Kidney (tissue), 14 donors: ENCODE results near the gene KIF14. TPM values are rescaled to one million over a fixed set of nuclear protein-coding genes. Genes with fewer than 3 reads are reported as not detected.

ENCODE experiments used
- DNase-seq, 5 donors: peaks; one replicate each; pipeline ENCODE4 v3.0.0-alpha.2; 2013 to 2020
- FAIRE-seq: peaks from 2 replicates; lab custom pipeline; 2012; peaks lifted over from hg19 to GRCh38; lab: Jason Lieb, UNC
- H3K27ac ChIP-seq, 2 donors: one replicate each; pipeline ENCODE4 v1.7.0; 2013; ENCODE audit warnings: low read depth in 2 of 2, low read length in 2 of 2, inconsistent platforms in 1 of 2
- H3K27me3 ChIP-seq: one replicate; pipeline ENCODE4 v1.7.1; 2013; ENCODE audit warnings: low read length, inconsistent platforms; ENCODE audit not compliant: control insufficient read depth, insufficient read depth
- H3K36me3 ChIP-seq, 3 donors: one replicate each; pipeline versions ENCODE4 v1.7.0 to v1.7.1; 2013; ENCODE audit warnings: low read length in 3 of 3, control low read depth in 1 of 3, inconsistent platforms in 1 of 3; ENCODE audit not compliant: insufficient read depth in 3 of 3, control insufficient read depth in 2 of 3
- H3K4me1 ChIP-seq, 3 donors: one replicate each; pipeline versions ENCODE4 v1.7.0 to v1.7.1; 2013; ENCODE audit warnings: low read length in 3 of 3, inconsistent platforms in 1 of 3, low read depth in 1 of 3; ENCODE audit not compliant: control insufficient read depth in 2 of 3, insufficient read depth in 2 of 3
- H3K4me3 ChIP-seq, 3 donors: one replicate each; pipeline versions ENCODE4 v1.7.0 to v1.8.1; 2013; ENCODE audit warnings: low read length in 3 of 3, control low read depth in 1 of 3, inconsistent platforms in 1 of 3
- H3K9ac ChIP-seq, 3 donors: one replicate each; pipeline versions ENCODE4 v1.7.0 to v1.7.1; 2013; ENCODE audit warnings: low read length in 3 of 3, control low read depth in 1 of 3, inconsistent platforms in 1 of 3
- H3K9me3 ChIP-seq, 3 donors: one replicate each; pipeline versions ENCODE4 v1.7.0 to v1.7.1; 2013; ENCODE audit warnings: low read length in 3 of 3, control low read depth in 1 of 3, inconsistent platforms in 1 of 3; ENCODE audit not compliant: control insufficient read depth in 2 of 3, insufficient read depth in 1 of 3
- intact Hi-C: fragments of 100-400 bp; cut with DNase I; formaldehyde crosslinking; loops from one replicate; pipeline ENCODE4 v1.11.1; 2022
- polyA plus RNA-seq: library from polyadenylated mRNA; stranded (reverse); fragments of 350-450 nt; fragmentation: Illumina TruSeq; extraction: RNeasy Lipid Tissue Mini Kit (QIAGEN cat#74804); gene quantifications from one replicate; pipeline ENCODE4 v1.2.3, GENCODE V29; 2014; ENCODE audit warnings: low read depth, low replicate concordance; ENCODE audit not compliant: insufficient read depth
- total RNA-seq: library from RNA; stranded (reverse); fragmentation: NEBNext Ultra II Directional; extraction: Animal tissue kit (Norgen Biotek cat#: 25700); gene quantifications from one replicate; pipeline ENCODE4 v1.2.1, GENCODE V29; 2021
- TF ChIP-seq, protein P1 (sequence below): IDR thresholded peaks from 3 replicates; pipeline ENCODE4 v1.5.1; 2012; ENCODE audit warnings: mild to moderate bottlenecking, moderate library complexity, borderline replicate concordance; ENCODE audit not compliant: insufficient read depth; ENCODE audit errors: extremely low read depth
- donor health status: control.
- donor health status: control.
- donor health status: control.
- donor health status: control.
- donor health status: control.
- donor health status: DM: yes; HTN: yes; CAD: no.
- donor health status: Normal renal cell carcinoma (clear cell type).

The KIF14 gene
- total and polyA plus RNA-seq, 2 donors from 2014 or later = 0.19 TPM; not detected in 1

DNA sequence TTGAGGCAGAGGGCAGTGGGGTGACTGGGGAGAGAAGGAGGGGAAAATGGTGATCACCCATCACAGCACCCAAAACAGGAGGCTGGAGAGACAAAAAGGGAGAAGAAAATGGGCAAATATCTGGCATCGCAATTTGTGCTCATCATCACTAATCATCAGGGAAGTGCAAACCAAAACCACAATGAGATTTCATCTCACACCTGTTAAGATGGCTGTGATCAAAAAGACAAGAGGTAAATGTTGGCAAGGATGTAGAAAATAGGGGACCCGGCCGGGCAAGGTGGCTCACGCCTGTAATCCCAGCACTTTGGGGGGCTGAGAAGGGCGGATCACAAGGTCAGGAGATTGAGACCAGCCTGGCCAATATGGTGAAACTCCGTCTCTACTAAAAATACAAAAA, 74.0 kb downstream of the KIF14 start:
- Histone ChIP-seq H3K9me3 (no peaks in the 10 kb centered on the region), H3K4me3 (no peak overlapping the region), H3K9ac (no peak overlapping the region), H3K27me3 (no peaks in the 10 kb centered on the region), H3K27ac (no peak overlapping the region), H3K36me3 (no peaks in the 10 kb centered on the region), H3K4me1 (no peaks in the 10 kb centered on the region)
- intact Hi-C loops = no loop called here
- FAIRE-seq (no peak), DNase-seq (no peak)
- TF ChIP-seq, protein P1, sequence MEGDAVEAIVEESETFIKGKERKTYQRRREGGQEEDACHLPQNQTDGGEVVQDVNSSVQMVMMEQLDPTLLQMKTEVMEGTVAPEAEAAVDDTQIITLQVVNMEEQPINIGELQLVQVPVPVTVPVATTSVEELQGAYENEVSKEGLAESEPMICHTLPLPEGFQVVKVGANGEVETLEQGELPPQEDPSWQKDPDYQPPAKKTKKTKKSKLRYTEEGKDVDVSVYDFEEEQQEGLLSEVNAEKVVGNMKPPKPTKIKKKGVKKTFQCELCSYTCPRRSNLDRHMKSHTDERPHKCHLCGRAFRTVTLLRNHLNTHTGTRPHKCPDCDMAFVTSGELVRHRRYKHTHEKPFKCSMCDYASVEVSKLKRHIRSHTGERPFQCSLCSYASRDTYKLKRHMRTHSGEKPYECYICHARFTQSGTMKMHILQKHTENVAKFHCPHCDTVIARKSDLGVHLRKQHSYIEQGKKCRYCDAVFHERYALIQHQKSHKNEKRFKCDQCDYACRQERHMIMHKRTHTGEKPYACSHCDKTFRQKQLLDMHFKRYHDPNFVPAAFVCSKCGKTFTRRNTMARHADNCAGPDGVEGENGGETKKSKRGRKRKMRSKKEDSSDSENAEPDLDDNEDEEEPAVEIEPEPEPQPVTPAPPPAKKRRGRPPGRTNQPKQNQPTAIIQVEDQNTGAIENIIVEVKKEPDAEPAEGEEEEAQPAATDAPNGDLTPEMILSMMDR = no peak

GRCh38 chr1:200542162-200542561, 78.4 kb downstream of the KIF14 start:
- intact Hi-C loops = no loop called here

GRCh38 chr1:200540281-200540680, 80.3 kb downstream of the KIF14 start:
- no peak overlapping the region for H3K9ac ChIP-seq
- DNase-seq = no peak
- no peaks in the 10 kb centered on the region for H3K9me3 ChIP-seq
- no peaks in the 10 kb centered on the region for H3K27me3 ChIP-seq
- intact Hi-C loops = no loop called here
- H3K4me1 ChIP-seq = no peaks in the 10 kb centered on the region
- TF ChIP-seq, protein P1 = no peak
- FAIRE-seq = no peak
- H3K27ac ChIP-seq = no peak overlapping the region
- H3K4me3 ChIP-seq = no peak overlapping the region
- no peaks in the 10 kb centered on the region for H3K36me3 ChIP-seq

More at GRCh38 chr1:200542162-200542561, 78.4 kb downstream of the KIF14 start:
- Histone ChIP-seq H3K4me1 (no peaks in the 10 kb centered on the region), H3K27me3 (no peaks in the 10 kb centered on the region), H3K9ac (no peak overlapping the region), H3K4me3 (no peak overlapping the region), H3K9me3 (no peaks in the 10 kb centered on the region), H3K27ac (no peak overlapping the region), H3K36me3 (no peaks in the 10 kb centered on the region)
- DNase-seq (no peak), FAIRE-seq (no peak)
- TF ChIP-seq, protein P1 = no peak

GRCh38 chr1:200538179-200538578, 82.4 kb downstream of the KIF14 start:
- H3K4me3 ChIP-seq = no peak overlapping the region
- H3K4me1 ChIP-seq = no peaks in the 10 kb centered on the region
- H3K27me3 ChIP-seq = no peaks in the 10 kb centered on the region
- no peaks in the 10 kb centered on the region for H3K9me3 ChIP-seq
- no peak overlapping the region for H3K27ac ChIP-seq
- FAIRE-seq (no peak), DNase-seq (no peak)
- H3K36me3 ChIP-seq = no peaks in the 10 kb centered on the region
- intact Hi-C loops = no loop called here
- TF ChIP-seq, protein P1 = no peak
- H3K9ac ChIP-seq = no peak overlapping the region
